Endometrial microvascular endothelial cells (primary cell): ENCODE measurements around the gene C16orf90. TPM values are rescaled to one million over a fixed set of nuclear protein-coding genes. Genes with fewer than 3 reads are reported as not detected.
"Not testable (repeated sequence)": the region's sequence is repeated elsewhere in the genome, so short reads cannot be mapped to it uniquely, and the experiment has no call there.

Experiments used
- in situ Hi-C: cut with HindIII; loops from 2 replicates; pipeline ENCODE4 v1.10.0; 2017; ENCODE audit warnings: low sequenced_read_pairs, low pct_unique_long_range_greater_than_20kb; ENCODE audit errors: inconsistent ontology term
- total RNA-seq: library from RNA; depleted of rRNA; stranded (reverse); fragments of >200 nt; gene quantifications from one replicate; pipeline ENCODE4 v1.2.3, GENCODE V29; 2015; ENCODE audit errors: inconsistent ontology term

The C16orf90 gene
- total RNA-seq, 1 donor from 2014 or later, result not detected

GRCh38 chr16:3487521-3488410, 7.5 kb downstream of the C16orf90 start:
- in situ Hi-C loops, result no loop called here

- in situ Hi-C loops, result no loop called here
These were observed 8.6 kb downstream of the C16orf90 start for GRCh38 chr16:3486506-3487215.

DNA sequence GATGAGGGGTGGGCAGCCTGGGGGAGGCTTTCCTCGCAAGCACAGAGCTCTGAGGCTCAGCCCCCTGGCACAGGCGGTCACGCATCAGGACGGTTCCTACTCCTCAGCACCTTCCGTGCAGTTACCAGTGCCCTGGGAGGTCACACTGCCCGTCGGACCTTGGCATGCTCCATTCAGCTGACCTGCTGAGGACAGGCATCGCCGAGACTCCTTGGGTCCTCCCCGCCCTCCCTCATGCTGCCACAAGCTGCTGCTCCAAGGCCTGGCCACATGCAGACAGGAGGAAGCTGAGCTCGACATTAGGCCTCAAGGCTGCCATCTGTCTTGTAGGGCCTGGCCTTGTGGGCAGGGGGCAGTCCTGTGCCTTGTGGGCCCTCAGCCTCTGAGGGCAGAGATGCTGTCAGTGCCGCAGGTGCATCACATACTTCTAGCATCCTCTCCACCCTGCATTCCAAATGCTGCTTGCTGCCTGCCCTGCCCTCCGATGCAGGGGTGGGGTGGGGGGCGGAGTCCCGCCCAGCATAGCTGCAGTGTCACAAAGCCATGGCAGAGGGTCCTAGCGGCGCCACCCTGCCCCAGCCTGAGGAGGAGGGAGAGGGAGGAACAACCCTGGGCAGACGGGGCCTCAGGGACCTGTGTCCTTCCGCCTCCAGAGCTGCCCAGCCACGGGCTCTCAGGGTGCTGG, 9.3 kb downstream of the C16orf90 start:
- in situ Hi-C loops, result no loop called here

- in situ Hi-C loops, result no loop called here
These were observed 10.1 kb downstream of the C16orf90 start for GRCh38 chr16:3485097-3485745.

DNA sequence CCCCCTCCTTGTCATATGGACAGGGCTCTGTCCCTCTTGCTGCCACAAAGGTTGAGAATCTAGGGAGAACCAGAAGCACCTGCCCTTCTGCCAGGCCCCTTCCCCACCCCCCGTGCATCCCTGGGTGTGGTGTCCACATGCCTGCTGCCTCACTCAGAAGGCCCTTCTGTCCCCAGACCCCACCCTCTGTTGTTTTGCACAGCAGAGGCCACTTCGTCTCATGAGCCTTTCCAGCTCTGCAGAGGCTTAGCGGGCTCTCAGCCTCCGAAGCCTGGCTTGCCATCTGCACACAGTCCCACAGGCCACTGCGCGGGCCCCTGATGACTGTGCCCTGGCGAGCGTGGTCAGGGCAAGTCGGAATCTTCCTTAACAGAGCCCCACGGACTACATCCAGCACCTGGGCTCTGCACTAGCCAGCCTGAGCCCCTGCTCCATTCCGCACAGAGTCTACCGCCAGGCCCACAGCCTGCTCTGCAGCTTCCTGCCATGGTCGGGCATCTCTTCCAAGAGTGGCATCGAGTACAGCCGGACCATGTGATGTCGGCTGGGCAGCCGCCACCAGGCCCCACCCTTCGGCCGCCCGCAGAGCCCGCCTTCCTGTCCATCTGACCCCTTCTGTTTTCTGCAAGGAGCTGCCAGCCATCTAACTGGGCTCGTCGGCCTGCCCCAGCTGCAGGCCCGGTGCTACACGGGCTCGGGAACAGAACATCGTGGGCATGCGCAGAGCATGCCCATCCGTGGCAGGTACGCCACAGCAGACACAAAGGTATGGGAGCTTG, 10.8 kb downstream of the C16orf90 start:
- in situ Hi-C loops, result no loop called here

GRCh38 chr16:3482659-3483241, 12.5 kb downstream of the C16orf90 start:
- in situ Hi-C loops, result no loop called here

- in situ Hi-C loops, result no loop called here
These were observed 13.3 kb downstream of the C16orf90 start for GRCh38 chr16:3481696-3482658.

GRCh38 chr16:3480901-3481695, 14.2 kb downstream of the C16orf90 start:
- in situ Hi-C loops, result no loop called here

DNA sequence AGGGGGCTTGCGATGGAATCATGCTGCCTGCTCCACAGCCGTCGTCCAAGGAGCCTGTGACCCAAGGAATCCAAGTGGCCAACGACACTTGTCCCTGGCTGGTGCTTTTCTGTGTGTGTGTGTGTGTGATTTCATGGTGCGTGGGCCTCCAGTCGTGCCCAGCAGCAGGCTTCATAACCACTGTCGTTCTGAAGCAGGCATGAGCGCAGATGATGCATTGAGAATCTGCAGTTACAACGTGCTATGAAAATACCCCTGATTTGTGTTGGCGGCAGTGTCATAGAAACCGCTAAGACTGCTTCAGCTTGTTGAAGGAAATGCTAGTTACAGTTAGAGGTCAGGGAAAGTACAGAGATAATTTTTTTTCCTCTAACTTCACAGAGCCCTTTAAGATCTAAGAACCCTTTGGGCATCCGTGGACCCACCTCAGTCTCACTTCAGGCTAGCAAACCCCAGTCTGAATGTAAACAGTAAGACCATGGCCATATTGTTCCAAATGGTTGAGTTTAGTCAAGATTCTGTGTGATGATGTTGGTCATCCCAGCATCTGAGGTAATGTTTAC, 15.6 kb downstream of the C16orf90 start:
- in situ Hi-C loops, result no loop called here

DNA sequence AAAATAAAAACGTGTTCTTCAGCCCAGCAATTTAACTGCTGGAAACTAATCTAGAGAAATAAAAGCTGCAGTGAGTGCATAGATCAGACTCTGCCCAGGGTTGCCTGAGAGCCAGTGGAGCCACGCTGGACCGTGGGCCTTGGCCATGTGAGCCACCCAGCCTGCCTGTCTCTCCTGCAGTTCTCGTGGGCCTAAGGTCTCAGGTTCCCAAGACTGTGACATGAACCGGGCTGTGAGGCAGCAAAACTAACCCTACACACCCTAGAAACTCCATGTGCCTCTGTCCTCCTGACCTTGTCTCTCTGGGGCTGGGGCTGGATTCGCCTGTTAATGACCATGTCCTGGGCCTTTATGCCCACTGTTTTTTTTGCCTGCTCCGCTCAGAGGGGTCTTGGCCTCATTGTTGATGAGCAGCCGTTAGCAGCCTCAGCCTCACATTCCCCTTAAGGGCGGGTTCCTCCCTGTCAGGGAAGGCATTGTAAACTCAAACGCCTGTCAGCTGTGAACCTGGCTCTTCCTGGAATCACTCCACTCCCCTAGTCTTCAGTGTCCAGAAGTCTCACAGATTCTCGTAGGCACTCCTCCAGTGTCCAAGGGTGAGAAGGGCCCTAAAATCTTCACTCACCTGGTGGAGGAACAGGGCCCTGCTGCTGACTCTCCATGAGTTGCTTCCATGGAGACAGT, 16.9 kb downstream of the C16orf90 start:
- in situ Hi-C loops, result no loop called here

GRCh38 chr16:3476409-3476808, 18.9 kb downstream of the C16orf90 start:
- in situ Hi-C loops, result no loop called here

DNA sequence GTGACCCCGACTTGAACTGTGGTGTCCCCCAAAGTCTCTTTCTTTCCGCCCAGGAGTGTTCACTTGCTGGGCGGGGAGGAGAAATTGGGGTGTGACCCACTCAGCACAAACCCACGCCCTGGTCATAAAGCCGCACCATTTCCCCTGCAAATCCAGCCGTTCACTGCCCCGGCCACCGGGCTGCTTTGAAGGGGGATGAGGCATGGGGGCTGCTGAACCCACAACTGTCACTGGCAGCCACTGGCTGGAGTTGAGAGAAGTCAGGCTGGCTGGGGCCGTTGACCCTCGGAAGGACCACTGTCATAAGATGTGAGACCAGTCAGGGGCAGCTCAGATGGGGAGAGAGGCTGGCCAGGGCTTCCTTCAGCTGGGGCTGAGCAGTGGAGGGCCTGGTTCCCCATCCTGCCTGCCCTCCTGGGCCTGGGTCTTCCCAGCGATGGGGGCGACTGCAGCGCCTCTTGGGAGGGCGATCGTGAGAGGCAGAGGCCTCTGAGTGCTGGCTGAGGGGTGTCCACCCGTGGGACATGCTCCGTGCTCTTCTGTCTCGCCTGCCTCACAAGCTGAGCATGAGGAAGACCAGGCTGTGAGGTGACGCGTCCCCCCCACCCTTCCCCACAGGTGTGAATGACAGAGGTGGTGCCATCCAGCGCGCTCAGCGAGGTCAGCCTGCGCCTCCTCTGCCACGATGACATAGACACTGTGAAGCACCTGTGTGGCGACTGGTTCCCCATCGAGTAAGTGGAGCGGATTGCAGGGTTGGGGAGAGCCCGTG, 19.5 kb downstream of the C16orf90 start:
- in situ Hi-C loops, result no loop called here

GRCh38 chr16:3474870-3475269, 20.4 kb downstream of the C16orf90 start:
- in situ Hi-C loops, result not testable (repeated sequence)

GRCh38 chr16:3474136-3474779, 21.0 kb downstream of the C16orf90 start:
- in situ Hi-C loops, result no loop called here
